Loucy (cell line): ENCODE data around the gene CRYZL1.

Source experiments
- H2AFZ ChIP-seq: fragments of 200-600 bp; sonication (generic); 2 replicates; pipeline ENCODE4 v1.6.0; 2016; ENCODE audit warnings: antibody characterized with exemption, mild to moderate bottlenecking, low read length, moderate library complexity
- H3F3A ChIP-seq: fragments of 200-600 bp; 2 replicates; pipeline ENCODE4 v1.6.0; 2016; ENCODE audit warnings: antibody characterized with exemption, low read depth, mild to moderate bottlenecking
- H3K27me3 ChIP-seq: fragments of 200-600 bp; sonication (generic); 2 replicates; pipeline ENCODE4 v1.6.1; 2014; ENCODE audit warnings: low read length, mild to moderate bottlenecking; ENCODE audit not compliant: insufficient read depth, poor library complexity, severe bottlenecking
- H3K36me3 ChIP-seq: fragments of 200-600 bp; sonication (generic); 2 replicates; pipeline ENCODE4 v1.6.1; 2016; ENCODE audit warnings: low read length; ENCODE audit not compliant: insufficient read depth
- H3K4me1 ChIP-seq: fragments of 200-600 bp; sonication (generic); 2 replicates; pipeline ENCODE4 v1.5.1; 2014; ENCODE audit warnings: low read length, mild to moderate bottlenecking; ENCODE audit not compliant: insufficient read depth, poor library complexity, severe bottlenecking
- H3K4me2 ChIP-seq: fragments of 200-600 bp; sonication (generic); 2 replicates; pipeline ENCODE4 v1.6.0; 2014; ENCODE audit warnings: antibody characterized with exemption, low read length, low read depth, mild to moderate bottlenecking; ENCODE audit not compliant: poor library complexity, severe bottlenecking
- H3K4me3 ChIP-seq: fragments of 200-600 bp; sonication (generic); 2 replicates; pipeline ENCODE4 v1.5.1; 2014; ENCODE audit warnings: low read length, mild to moderate bottlenecking, mixed read lengths; ENCODE audit not compliant: poor library complexity, severe bottlenecking
- H3K79me2 ChIP-seq: fragments of 200-600 bp; sonication (generic); 2 replicates; pipeline ENCODE4 v1.6.1; 2014; ENCODE audit warnings: low read length; ENCODE audit not compliant: insufficient read depth
- H3K9ac ChIP-seq: fragments of 200-600 bp; sonication (generic); 2 replicates; pipeline ENCODE4 v1.6.0; 2014; ENCODE audit warnings: mild to moderate bottlenecking, low read depth, low read length, moderate library complexity; ENCODE audit not compliant: poor library complexity, severe bottlenecking
- H3K9me2 ChIP-seq: fragments of 200-600 bp; sonication (generic); replicated peaks from 2 replicates; pipeline ENCODE4 v1.6.1; 2016; ENCODE audit warnings: low read depth, low read length, mixed read lengths
- H3K9me3 ChIP-seq: fragments of 200-600 bp; sonication (generic); 2 replicates; pipeline ENCODE4 v1.6.1; 2014; ENCODE audit warnings: mild to moderate bottlenecking, antibody characterized with exemption, low read length, low read depth; ENCODE audit not compliant: insufficient read depth
- H4K20me1 ChIP-seq: fragments of 200-600 bp; sonication (generic); 2 replicates; pipeline ENCODE4 v1.6.0; 2014; ENCODE audit warnings: antibody characterized with exemption, low read length, mild to moderate bottlenecking; ENCODE audit not compliant: insufficient read depth, poor library complexity, severe bottlenecking
- EZH2phosphoT487 ChIP-seq: fragments of 200-600 bp; IDR thresholded peaks from 2 replicates; pipeline ENCODE4 v1.6.1; 2018; ENCODE audit warnings: antibody characterized with exemption, mild to moderate bottlenecking, moderate library complexity, borderline replicate concordance
- TF ChIP-seq, protein P1 (sequence below): fragments of 200-600 bp; sonication (generic); conservative IDR thresholded peaks from 2 replicates; pipeline ENCODE4 v1.5.1; 2014; ENCODE audit warnings: mild to moderate bottlenecking, antibody characterized with exemption, low read length

The CRYZL1 gene

GRCh38 chr21:33668180-33668579 lies 26.6 kb upstream of the CRYZL1 start:
- H3K9ac ChIP-seq: no peak overlapping the region
- H3K4me2 ChIP-seq: no peak overlapping the region
- H3K27me3 ChIP-seq: no peaks in the 10 kb centered on the region
- no peak overlapping the region for H2AFZ ChIP-seq
- H3K9me2 ChIP-seq: no peaks in the 10 kb centered on the region
- no peaks in the 10 kb centered on the region for H3K36me3 ChIP-seq
- no peaks in the 10 kb centered on the region for H3K9me3 ChIP-seq
- H3K79me2 ChIP-seq: peaks cover 12% of the 10 kb centered on the region; the same call in 1 of the 2 replicates
- no peak overlapping the region for H3K4me3 ChIP-seq
- peaks cover 2% of the 10 kb centered on the region for H3K4me1 ChIP-seq
- no peak for TF ChIP-seq EZH2phosphoT487
- TF ChIP-seq, protein P1, sequence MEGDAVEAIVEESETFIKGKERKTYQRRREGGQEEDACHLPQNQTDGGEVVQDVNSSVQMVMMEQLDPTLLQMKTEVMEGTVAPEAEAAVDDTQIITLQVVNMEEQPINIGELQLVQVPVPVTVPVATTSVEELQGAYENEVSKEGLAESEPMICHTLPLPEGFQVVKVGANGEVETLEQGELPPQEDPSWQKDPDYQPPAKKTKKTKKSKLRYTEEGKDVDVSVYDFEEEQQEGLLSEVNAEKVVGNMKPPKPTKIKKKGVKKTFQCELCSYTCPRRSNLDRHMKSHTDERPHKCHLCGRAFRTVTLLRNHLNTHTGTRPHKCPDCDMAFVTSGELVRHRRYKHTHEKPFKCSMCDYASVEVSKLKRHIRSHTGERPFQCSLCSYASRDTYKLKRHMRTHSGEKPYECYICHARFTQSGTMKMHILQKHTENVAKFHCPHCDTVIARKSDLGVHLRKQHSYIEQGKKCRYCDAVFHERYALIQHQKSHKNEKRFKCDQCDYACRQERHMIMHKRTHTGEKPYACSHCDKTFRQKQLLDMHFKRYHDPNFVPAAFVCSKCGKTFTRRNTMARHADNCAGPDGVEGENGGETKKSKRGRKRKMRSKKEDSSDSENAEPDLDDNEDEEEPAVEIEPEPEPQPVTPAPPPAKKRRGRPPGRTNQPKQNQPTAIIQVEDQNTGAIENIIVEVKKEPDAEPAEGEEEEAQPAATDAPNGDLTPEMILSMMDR: no peak
- no peaks in the 10 kb centered on the region for H3F3A ChIP-seq
- H4K20me1 ChIP-seq: no peaks in the 10 kb centered on the region

GRCh38 chr21:33667636-33668035 lies 26.1 kb upstream of the CRYZL1 start:
- peaks cover 12% of the 10 kb centered on the region; the same call in 1 of the 2 replicates for H3K79me2 ChIP-seq
- no peaks in the 10 kb centered on the region for H3K9me2 ChIP-seq
- H3K4me3 ChIP-seq: no peak overlapping the region
- no peaks in the 10 kb centered on the region for H4K20me1 ChIP-seq
- no peak for TF ChIP-seq EZH2phosphoT487
- no peaks in the 10 kb centered on the region for H3K36me3 ChIP-seq
- no peak overlapping the region for H2AFZ ChIP-seq
- H3K27me3 ChIP-seq: no peaks in the 10 kb centered on the region
- H3K9ac ChIP-seq: no peak overlapping the region
- H3F3A ChIP-seq: no peaks in the 10 kb centered on the region
- no peak overlapping the region for H3K4me2 ChIP-seq
- no peaks in the 10 kb centered on the region for H3K4me1 ChIP-seq
- H3K9me3 ChIP-seq: no peaks in the 10 kb centered on the region

- no peaks in the 10 kb centered on the region for H3K9me3 ChIP-seq
- peaks cover 10% of the 10 kb centered on the region; the same call in 1 of the 2 replicates for H3K79me2 ChIP-seq
- no peaks in the 10 kb centered on the region for H3F3A ChIP-seq
- no peaks in the 10 kb centered on the region for H3K9me2 ChIP-seq
- H3K9ac ChIP-seq: no peak overlapping the region
- H3K36me3 ChIP-seq: no peaks in the 10 kb centered on the region
- H2AFZ ChIP-seq: no peak overlapping the region
- H4K20me1 ChIP-seq: no peaks in the 10 kb centered on the region
- H3K4me1 ChIP-seq: no peaks in the 10 kb centered on the region
- no peak for TF ChIP-seq EZH2phosphoT487
- TF ChIP-seq, protein P1: no peak
- no peak overlapping the region for H3K4me3 ChIP-seq
- no peak overlapping the region for H3K4me2 ChIP-seq
- no peaks in the 10 kb centered on the region for H3K27me3 ChIP-seq
Observed at GRCh38 chr21:33666153-33666552, 24.6 kb upstream of the CRYZL1 start.

DNA sequence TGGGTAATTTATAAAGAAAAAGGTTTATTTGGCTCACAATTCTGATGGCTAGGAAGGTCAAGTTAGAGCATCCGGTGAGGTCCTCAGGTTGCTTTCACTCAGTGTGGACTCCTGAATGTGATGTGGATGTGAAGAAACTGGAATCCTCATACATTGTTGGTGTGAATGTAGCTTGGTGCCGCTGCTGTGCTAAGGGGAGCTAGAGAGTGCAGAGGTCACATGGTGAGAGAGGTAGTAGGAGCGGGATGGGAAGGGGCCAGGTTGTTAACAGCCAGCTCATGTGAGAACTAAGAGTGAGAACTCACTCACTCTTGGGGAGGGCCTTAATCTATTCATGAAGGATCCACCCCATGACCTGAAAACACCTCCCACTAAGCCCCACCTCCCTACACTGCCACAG lies 22.6 kb upstream of the CRYZL1 start:
- Histone ChIP-seq H2AFZ (no peak overlapping the region), H3K27me3 (no peaks in the 10 kb centered on the region), H3F3A (no peaks in the 10 kb centered on the region), H3K4me1 (peaks cover 10% of the 10 kb centered on the region), H3K79me2 (peaks cover 11% of the 10 kb centered on the region; the same call in 1 of the 2 replicates), H3K4me2 (no peak overlapping the region), H3K36me3 (no peaks in the 10 kb centered on the region), H3K9me2 (no peaks in the 10 kb centered on the region), H3K9ac (no peak overlapping the region), H4K20me1 (no peaks in the 10 kb centered on the region), H3K9me3 (no peaks in the 10 kb centered on the region), H3K4me3 (no peak overlapping the region)
- TF ChIP-seq EZH2phosphoT487: no peak
- TF ChIP-seq, protein P1: no peak
